Astrocyte of the hippocampus (primary cell): ENCODE data around the gene STX11.
"Not testable (repeated sequence)": the region's sequence is repeated elsewhere in the genome, so short reads cannot be mapped to it uniquely, and the experiment has no call there.

Experiments
- DNase-seq: peaks from one replicate; pipeline ENCODE4 v3.0.0; 2011; ENCODE audit warnings: low read depth, low spot score

Gene STX11

GRCh38 chr6:144176043-144176442 is 25.7 kb downstream of the STX11 start:
- no peak for DNase-seq

- DNase-seq: no peak
Measured at GRCh38 chr6:144177726-144178125, 27.4 kb downstream of the STX11 start.

DNA sequence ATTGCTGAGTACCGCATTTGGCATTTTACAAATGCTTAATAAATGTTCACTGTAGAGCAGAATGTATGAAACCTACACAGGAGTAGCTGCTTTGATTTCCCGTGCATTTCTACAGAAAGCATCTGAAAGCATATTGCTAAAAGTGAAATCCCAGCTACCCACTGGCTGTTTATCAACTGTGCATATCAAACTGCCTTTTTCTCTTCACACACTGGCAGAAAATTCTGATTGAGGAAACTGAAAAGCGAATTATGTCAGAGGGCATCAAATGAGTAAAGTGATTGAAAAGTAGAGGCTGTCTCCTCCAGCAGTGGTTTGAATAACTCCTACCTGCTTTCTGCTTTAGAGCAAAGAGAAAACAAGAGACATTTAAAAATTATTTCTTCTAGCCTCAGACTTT is 28.0 kb downstream of the STX11 start:
- DNase-seq: no peak

GRCh38 chr6:144179237-144179636 is 28.9 kb downstream of the STX11 start:
- no peak for DNase-seq

GRCh38 chr6:144179828-144180227 is 29.5 kb downstream of the STX11 start:
- DNase-seq: no peak

- DNase-seq: not testable (repeated sequence)
Measured at GRCh38 chr6:144180354-144180753, 30.0 kb downstream of the STX11 start.

DNA sequence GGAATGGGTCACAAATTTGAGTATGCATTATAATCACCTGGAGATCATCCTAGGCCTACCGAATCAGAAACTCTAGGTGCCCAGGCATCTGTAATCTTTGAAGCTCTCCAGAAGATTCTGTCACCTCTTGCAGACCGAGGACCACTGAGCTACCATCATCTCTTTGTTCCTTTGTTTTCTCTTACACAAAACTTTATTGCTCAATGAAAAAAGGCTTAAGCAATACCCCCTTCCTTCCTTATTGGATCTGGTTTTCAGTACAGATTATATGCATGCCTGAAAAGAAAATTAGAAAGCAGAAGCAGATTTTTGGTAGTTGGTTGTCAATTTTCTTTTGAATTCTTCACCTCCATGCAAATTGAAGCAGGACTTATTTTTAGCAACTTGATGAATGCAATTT is 31.3 kb downstream of the STX11 start:
- no peak for DNase-seq

DNA sequence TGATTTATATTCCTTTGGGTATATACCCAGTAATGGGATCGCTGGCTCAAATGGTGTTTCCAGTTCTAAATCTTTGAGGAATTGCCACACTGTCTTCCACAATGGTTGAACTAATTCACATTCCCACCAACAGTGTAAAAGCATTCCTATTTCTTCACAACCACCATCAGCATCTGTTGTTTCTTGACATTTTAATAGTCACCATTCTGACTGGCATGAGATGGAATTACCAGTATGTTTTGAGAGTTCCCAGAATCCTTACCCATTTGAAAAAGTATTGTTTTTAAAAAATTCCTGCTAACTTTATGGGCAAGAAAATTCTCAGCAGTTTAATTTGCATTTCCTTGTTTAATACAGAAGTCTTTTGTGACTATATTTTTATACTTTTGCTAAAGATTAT is 33.9 kb downstream of the STX11 start:
- DNase-seq: not testable (repeated sequence)

DNA sequence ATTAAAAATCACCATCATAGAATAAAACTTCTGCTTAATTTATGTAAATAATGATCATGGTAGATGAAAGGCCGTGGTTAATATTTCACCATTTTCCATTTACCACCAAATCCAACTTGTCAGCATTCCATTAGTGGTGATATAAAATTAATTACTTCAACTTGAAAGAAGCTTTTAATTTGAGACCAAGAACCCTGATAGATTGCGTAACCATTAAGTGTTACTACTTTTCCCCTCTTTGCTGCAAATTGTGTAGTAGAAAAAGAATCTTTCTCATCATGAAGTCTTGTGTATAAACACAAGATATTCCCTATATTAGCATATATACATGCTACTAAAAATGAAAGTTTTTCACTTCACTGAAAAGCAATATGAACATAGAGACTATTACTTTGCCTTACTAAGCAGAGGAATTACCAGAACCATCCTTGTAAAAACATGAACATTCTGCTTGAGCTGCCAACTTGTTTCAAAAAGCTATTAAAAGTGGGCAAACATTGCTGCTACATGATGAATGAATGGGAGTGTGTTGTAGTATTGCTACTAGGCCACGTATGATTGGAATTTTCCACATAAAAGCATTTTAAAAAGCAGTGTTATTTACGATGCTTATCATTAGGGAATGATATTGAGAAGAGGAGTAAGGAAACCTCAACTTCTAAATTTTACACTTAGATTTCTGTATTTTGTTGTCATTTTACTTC is 35.0 kb downstream of the STX11 start:
- DNase-seq: no peak

DNA sequence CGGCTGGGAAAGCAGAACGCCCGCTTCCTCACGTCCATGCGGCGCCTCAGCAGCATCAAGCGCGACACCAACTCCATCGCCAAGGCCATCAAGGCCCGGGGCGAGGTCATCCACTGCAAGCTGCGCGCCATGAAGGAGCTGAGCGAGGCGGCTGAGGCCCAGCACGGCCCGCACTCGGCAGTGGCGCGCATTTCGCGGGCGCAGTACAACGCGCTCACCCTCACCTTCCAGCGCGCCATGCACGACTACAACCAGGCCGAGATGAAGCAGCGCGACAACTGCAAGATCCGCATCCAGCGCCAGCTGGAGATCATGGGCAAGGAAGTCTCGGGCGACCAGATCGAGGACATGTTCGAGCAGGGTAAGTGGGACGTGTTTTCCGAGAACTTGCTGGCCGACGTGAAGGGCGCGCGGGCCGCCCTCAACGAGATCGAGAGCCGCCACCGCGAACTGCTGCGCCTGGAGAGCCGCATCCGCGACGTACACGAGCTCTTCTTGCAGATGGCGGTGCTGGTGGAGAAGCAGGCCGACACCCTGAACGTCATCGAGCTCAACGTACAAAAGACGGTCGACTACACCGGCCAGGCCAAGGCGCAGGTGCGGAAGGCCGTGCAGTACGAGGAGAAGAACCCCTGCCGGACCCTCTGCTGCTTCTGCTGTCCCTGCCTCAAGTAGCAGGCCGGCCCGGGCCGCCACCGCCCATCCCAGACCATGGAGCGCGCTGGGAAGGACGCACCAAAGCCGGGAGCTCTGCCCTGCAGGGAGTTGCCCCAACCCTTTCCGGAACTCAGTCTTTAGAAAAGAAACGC is 36.7 kb downstream of the STX11 start:
- no peak for DNase-seq

- DNase-seq: no peak
Measured at GRCh38 chr6:144189351-144189750, 39.0 kb downstream of the STX11 start.

- DNase-seq: no peak
Measured at GRCh38 chr6:144190080-144190479, 39.8 kb downstream of the STX11 start.

GRCh38 chr6:144190593-144190992 is 40.3 kb downstream of the STX11 start:
- peak; percentile 13 for DNase-seq

GRCh38 chr6:144193181-144193580 is 42.9 kb downstream of the STX11 start:
- no peak for DNase-seq

DNA sequence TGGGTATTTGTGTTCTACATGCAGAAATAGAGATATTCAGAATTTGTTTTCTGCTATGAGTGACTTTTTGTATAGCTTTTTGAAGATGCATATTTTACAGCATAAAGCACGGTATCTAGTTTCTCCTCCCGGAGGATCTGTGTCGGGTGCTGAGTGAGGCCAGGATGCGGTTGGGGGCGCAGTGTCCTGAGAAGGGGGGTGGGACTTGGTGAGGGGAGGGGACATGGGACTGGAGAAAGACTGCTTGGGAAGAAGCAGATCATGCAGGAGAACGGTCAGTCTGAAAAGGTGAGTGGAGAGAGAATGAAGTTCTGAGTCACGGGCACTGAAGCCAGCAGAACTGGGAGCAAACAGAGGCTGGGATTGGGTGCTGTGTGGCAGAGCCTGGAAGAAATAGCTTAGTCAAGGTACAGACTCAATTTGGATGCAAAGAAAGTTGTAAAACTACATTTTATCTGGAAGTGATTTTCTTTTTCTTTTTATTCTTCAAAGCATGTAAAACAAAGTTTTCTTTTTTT is 44.0 kb downstream of the STX11 start:
- DNase-seq: peak; percentile 34

- peak; percentile 81 for DNase-seq
Measured at GRCh38 chr6:144195671-144196270, 45.5 kb downstream of the STX11 start.

GRCh38 chr6:144197919-144198318 is 47.6 kb downstream of the STX11 start:
- DNase-seq: no peak

GRCh38 chr6:144202879-144203468 is 52.7 kb downstream of the STX11 start:
- no peak for DNase-seq

DNA sequence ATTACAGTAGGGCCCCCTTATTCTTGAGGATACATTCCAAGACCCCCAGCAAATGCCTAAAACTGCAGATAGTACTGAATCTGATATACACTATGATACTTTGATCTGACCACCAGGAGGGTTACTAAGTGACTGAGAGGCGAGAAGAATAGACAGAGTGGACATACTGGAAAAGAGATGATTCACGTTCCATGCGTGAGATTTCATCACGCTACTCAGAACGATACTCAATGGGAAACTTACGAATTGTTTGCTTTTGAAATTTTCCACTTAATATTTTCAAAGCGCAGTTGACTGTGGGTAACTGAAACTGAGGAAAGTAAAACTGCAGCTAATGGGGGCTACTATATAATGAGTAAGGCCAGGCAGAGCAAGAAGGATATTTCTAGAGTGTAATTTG is 60.8 kb downstream of the STX11 start:
- DNase-seq: no peak

DNA sequence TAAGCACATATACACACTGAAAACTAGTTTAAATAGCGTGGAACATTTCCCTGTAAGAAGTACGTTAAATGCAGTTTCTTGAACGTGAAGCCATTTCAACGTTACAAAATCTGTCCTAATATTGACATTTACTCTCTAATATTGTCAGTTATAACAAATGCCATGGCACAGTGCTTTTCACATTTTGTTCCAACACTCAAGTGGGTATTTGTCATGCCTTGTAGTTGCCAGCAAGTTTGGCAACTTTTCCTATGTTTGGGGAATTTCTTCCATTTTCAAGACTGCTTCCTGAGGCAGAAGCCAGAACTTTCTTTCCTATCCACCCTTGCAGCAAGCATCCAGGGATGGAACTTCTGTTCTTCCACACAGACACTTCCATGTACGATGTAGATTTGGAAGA is 63.0 kb downstream of the STX11 start:
- no peak for DNase-seq

DNA sequence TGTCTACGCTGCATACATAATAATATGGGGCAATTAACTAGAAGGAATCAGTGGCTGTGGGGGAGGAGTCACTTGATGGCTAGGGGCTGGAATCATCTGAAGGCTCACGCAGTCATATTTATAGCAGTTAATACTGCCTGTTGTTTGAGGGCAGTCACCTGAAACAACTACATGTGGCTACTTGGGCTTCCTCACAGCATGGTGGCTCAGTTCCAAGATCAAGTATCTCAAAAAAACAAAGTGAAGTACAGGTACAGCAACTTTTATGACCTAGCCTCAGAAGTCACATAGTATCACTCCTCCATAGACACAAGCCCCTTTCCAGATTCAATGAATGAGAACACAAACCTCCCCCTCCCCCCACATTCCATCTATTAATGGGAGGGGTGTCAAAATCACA is 63.7 kb downstream of the STX11 start:
- DNase-seq: no peak
